Ishikawa (cell line): Measurements from ENCODE around the gene RASSF5.
A peak's percentile ranks its signal among the peaks of the same experiment; 100 is the strongest.

Experiments used
- CEBPB ChIP-seq: IDR thresholded peaks from 2 replicates; pipeline ENCODE4 v1.6.1; 2012
- CREB1 ChIP-seq: IDR thresholded peaks from 2 replicates; pipeline ENCODE4 v1.6.1; 2012; ENCODE audit warnings: low read depth
- EGR1 ChIP-seq: IDR thresholded peaks from 2 replicates; pipeline ENCODE4 v1.6.1; 2012
- EP300 ChIP-seq: IDR thresholded peaks from 2 replicates; pipeline ENCODE4 v1.6.1; 2012; ENCODE audit warnings: borderline replicate concordance
- FOXM1 ChIP-seq: IDR thresholded peaks from 2 replicates; pipeline ENCODE4 v1.6.1; 2012; ENCODE audit warnings: low read depth, borderline replicate concordance
- NFIC ChIP-seq: IDR thresholded peaks from 2 replicates; pipeline ENCODE4 v1.6.1; 2012
- RAD21 ChIP-seq: IDR thresholded peaks from 2 replicates; pipeline ENCODE4 v1.6.1; 2012; ENCODE audit warnings: low read depth
- TAF1 ChIP-seq: IDR thresholded peaks from 2 replicates; pipeline ENCODE4 v1.6.1; 2012; ENCODE audit warnings: low read depth, mild to moderate bottlenecking
- TCF12 ChIP-seq: IDR thresholded peaks from 2 replicates; pipeline ENCODE4 v1.6.1; 2012; ENCODE audit warnings: low read depth
- TEAD4 ChIP-seq: IDR thresholded peaks from 2 replicates; pipeline ENCODE4 v1.6.1; 2012
- YY1 ChIP-seq: IDR thresholded peaks from 2 replicates; pipeline ENCODE4 v1.6.1; 2012; ENCODE audit warnings: low read depth
- ZBTB7A ChIP-seq: IDR thresholded peaks from 2 replicates; pipeline ENCODE4 v1.6.1; 2012; ENCODE audit warnings: low read depth
- TF ChIP-seq, protein P1 (sequence below): IDR thresholded peaks from 2 replicates; pipeline ENCODE4 v1.6.1; 2012
- TF ChIP-seq, protein P2 (sequence below): IDR thresholded peaks from 2 replicates; pipeline ENCODE4 v1.6.1; 2012
- TF ChIP-seq, protein P3 (sequence below): IDR thresholded peaks from 2 replicates; pipeline ENCODE4 v1.6.1; 2012; ENCODE audit warnings: low read depth, mild to moderate bottlenecking

RASSF5 gene

DNA sequence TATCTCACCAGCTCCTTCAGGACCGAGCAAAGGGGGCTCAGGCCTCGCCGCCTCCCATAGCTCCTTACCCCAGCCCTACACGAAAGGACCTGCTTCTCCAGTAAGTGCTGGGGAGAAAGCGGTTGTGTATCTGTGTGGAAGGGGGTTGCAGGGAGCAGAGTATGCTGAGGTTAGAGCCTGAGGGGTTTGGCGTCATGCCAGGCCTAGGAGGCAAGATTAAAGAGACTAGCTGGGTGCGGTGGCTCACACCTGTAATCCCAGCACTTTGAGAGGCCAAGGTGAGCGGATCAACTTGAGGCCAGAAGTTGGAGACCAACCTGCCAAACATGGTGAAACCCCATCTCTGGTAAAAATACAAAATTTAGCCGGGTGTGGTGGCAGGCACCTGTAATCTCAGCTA lies 14.1 kb upstream of the RASSF5 start:
- TF ChIP-seq, protein P1, sequence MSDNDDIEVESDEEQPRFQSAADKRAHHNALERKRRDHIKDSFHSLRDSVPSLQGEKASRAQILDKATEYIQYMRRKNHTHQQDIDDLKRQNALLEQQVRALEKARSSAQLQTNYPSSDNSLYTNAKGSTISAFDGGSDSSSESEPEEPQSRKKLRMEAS = no peak
- TF ChIP-seq CREB1 (no peak), EGR1 (no peak), EP300 (no peak), ZBTB7A (no peak)

DNA sequence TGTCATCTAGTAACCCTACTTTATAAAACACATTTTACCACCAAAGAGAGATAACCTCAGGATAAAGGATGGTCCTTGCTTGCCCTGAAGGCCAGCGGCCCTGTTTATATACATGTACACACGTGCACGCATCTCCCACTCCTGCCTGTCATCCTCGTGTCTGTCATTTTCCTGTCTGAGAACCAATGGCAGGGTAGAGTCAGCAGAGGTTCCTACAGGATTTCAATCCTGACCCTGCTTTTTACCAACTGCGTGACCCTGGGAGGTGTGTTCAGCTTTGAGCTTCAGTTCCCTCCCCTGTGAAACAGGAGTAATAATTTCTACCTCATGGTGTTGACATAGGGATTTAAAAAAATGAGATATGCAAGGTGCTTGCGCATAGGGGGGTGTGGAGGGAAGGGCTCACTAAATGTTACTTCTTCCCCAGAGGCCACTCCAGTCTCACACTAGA lies 12.3 kb upstream of the RASSF5 start:
- TF ChIP-seq EGR1 = no peak
- TF ChIP-seq, protein P1 = no peak
- no peak for TF ChIP-seq YY1
- no peak for TF ChIP-seq ZBTB7A
- TF ChIP-seq CREB1 = no peak
- no peak for TF ChIP-seq TEAD4
- no peak for TF ChIP-seq FOXM1
- no peak for TF ChIP-seq NFIC
- no peak for TF ChIP-seq TAF1
- TF ChIP-seq, protein P2, sequence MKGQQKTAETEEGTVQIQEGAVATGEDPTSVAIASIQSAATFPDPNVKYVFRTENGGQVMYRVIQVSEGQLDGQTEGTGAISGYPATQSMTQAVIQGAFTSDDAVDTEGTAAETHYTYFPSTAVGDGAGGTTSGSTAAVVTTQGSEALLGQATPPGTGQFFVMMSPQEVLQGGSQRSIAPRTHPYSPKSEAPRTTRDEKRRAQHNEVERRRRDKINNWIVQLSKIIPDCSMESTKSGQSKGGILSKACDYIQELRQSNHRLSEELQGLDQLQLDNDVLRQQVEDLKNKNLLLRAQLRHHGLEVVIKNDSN = no peak
- TF ChIP-seq, protein P3, sequence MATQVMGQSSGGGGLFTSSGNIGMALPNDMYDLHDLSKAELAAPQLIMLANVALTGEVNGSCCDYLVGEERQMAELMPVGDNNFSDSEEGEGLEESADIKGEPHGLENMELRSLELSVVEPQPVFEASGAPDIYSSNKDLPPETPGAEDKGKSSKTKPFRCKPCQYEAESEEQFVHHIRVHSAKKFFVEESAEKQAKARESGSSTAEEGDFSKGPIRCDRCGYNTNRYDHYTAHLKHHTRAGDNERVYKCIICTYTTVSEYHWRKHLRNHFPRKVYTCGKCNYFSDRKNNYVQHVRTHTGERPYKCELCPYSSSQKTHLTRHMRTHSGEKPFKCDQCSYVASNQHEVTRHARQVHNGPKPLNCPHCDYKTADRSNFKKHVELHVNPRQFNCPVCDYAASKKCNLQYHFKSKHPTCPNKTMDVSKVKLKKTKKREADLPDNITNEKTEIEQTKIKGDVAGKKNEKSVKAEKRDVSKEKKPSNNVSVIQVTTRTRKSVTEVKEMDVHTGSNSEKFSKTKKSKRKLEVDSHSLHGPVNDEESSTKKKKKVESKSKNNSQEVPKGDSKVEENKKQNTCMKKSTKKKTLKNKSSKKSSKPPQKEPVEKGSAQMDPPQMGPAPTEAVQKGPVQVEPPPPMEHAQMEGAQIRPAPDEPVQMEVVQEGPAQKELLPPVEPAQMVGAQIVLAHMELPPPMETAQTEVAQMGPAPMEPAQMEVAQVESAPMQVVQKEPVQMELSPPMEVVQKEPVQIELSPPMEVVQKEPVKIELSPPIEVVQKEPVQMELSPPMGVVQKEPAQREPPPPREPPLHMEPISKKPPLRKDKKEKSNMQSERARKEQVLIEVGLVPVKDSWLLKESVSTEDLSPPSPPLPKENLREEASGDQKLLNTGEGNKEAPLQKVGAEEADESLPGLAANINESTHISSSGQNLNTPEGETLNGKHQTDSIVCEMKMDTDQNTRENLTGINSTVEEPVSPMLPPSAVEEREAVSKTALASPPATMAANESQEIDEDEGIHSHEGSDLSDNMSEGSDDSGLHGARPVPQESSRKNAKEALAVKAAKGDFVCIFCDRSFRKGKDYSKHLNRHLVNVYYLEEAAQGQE = no peak
- TF ChIP-seq EP300 = no peak
- no peak for TF ChIP-seq TCF12
- no peak for TF ChIP-seq CEBPB

DNA sequence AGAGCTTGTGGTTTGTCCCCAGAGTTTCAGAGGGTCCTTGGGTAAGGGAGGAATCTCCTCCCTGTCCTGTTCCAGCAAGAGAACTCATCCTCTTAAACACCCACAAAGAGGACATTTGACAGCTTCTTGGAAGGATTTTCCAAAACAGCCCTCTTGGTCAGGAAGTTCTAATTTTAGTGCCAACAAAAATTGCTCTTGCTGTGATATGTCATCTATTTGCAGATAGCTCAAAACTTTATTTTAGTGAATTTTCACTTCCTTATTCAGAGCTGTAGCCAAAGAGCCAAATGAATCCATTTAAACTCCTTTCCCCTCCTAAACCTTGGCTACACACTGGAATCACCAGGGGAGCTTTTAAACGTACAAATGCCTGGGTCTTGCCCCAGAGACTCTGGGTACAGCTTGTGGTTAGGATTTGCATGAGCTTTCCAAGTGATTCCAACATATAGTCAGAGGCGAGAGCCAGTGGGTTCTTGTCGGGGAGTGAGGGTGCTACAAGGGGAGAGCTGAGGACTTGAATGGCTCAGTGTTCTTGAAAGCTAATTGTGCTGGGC lies 11.8 kb upstream of the RASSF5 start:
- TF ChIP-seq TAF1 (no peak), CEBPB (no peak), TCF12 (no peak), CREB1 (no peak), EGR1 (no peak), YY1 (no peak), TEAD4 (no peak), FOXM1 (no peak), RAD21 (no peak)
- TF ChIP-seq, protein P2 = no peak
- TF ChIP-seq, protein P1 = no peak
- TF ChIP-seq, protein P3 = no peak

DNA sequence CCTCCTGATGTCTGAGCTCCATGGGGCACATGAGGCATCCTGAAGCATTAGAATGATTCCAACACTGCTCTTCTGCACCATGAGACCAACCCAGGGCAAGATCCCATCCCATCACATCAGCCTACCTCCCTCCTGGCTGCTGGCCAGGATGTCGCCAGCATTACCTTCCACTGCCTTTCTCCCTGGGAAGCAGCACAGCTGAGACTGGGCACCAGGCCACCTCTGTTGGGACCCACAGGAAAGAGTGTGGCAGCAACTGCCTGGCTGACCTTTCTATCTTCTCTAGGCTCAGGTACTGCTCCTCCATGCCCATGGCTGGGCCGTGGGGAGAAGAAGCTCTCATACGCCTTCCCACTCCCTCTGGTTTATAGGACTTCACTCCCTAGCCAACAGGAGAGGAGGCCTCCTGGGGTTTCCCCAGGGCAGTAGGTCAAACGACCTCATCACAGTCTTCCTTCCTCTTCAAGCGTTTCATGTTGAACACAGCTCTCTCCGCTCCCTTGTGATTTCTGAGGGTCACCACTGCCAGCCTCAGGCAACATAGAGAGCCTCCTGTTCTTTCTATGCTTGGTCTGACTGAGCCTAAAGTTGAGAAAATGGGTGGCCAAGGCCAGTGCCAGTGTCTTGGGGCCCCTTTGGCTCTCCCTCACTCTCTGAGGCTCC lies 11.1 kb upstream of the RASSF5 start:
- TF ChIP-seq NFIC = peak; percentile 70; the same call in 1 of the 2 replicates
- TF ChIP-seq EP300 = no peak

DNA sequence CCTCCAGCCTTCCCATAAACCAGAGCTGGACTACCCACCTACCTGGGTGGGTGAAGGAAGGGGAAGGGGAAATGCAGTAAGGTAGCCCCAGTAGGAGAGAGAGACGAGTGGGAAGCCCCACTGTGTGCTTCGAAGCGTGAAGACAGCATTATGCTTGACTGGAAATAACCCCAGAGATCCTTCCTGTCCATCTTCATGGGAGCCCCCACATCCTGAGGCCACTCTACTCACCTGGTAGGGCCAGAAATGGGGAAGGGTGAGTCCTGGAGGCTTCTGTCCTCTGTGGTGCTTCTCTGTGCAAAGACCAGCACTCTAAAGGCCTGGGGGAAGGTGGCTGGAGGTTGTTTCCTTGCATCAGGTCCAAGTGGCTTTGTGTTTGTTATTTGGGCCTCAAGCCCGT lies 10.0 kb upstream of the RASSF5 start:
- TF ChIP-seq, protein P1 = no peak
- TF ChIP-seq RAD21 = no peak
- TF ChIP-seq, protein P2 = no peak

DNA sequence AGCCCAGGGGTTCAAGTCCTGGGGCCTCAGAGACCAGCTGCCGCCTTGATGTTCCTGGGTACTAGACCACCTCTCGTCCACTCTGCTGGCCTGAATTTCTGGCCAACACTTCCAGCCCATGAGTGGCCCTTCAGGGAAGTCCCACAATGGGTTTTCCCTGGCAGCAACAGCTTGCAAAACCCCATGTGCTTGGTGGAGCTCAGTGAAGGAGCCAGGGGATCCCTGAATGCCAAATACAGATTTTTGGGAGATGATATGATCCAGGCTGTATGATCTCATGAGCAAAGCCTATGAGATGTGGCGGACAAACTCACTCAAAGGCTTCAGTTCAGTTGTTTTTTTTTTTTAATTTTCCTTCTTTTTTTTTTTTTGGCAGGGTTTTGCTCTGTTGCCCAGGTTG lies 9.6 kb upstream of the RASSF5 start:
- TF ChIP-seq, protein P2 = no peak
- TF ChIP-seq ZBTB7A (no peak), EP300 (no peak), NFIC (no peak), YY1 (no peak), TCF12 (no peak), EGR1 (no peak), TEAD4 (no peak), CREB1 (no peak), RAD21 (no peak), TAF1 (no peak), CEBPB (no peak), FOXM1 (no peak)
- TF ChIP-seq, protein P3 = no peak
- TF ChIP-seq, protein P1 = no peak
